NCI-H1436 treated with DMSO at 0.1 percent for 48 hours (cell line): ENCODE data around the gene CHRDL2.

Experiments
- DNase-seq: peaks from one replicate; lab custom pipeline; 2025; lab: John Stamatoyannopoulos, UW

CHRDL2 gene

GRCh38 chr11:74685338-74685737 is 45.9 kb downstream of the CHRDL2 start:
- DNase-seq, result no peak

GRCh38 chr11:74684661-74685060 is 46.6 kb downstream of the CHRDL2 start:
- DNase-seq, result no peak

- no peak for DNase-seq
Observed at GRCh38 chr11:74683941-74684481, 47.2 kb downstream of the CHRDL2 start.

GRCh38 chr11:74683279-74683871 is 47.9 kb downstream of the CHRDL2 start:
- no peak for DNase-seq

GRCh38 chr11:74682731-74683278 is 48.4 kb downstream of the CHRDL2 start:
- DNase-seq, result no peak

- DNase-seq, result no peak
Observed at GRCh38 chr11:74681686-74682651, 49.3 kb downstream of the CHRDL2 start.

GRCh38 chr11:74680703-74681531 is 50.3 kb downstream of the CHRDL2 start:
- DNase-seq, result no peak

GRCh38 chr11:74680035-74680671 is 51.1 kb downstream of the CHRDL2 start:
- DNase-seq, result no peak

- DNase-seq, result no peak
Observed at GRCh38 chr11:74679513-74679865, 51.7 kb downstream of the CHRDL2 start.

- no peak for DNase-seq
Observed at GRCh38 chr11:74678591-74679512, 52.4 kb downstream of the CHRDL2 start.

GRCh38 chr11:74678041-74678440 is 53.2 kb downstream of the CHRDL2 start:
- no peak for DNase-seq

- DNase-seq, result no peak
Observed at GRCh38 chr11:74677131-74677530, 54.1 kb downstream of the CHRDL2 start.

GRCh38 chr11:74676596-74676995 is 54.6 kb downstream of the CHRDL2 start:
- no peak for DNase-seq

GRCh38 chr11:74675761-74676160 is 55.5 kb downstream of the CHRDL2 start:
- no peak for DNase-seq

- no peak for DNase-seq
Observed at GRCh38 chr11:74673693-74674360, 57.4 kb downstream of the CHRDL2 start.

GRCh38 chr11:74672956-74673692 is 58.1 kb downstream of the CHRDL2 start:
- no peak for DNase-seq

GRCh38 chr11:74672332-74672955 is 58.8 kb downstream of the CHRDL2 start:
- no peak for DNase-seq

- no peak for DNase-seq
Observed at GRCh38 chr11:74671520-74672196, 59.6 kb downstream of the CHRDL2 start.
